ENCODE results near the gene ABHD10. TPM values are rescaled to one million over a fixed set of nuclear protein-coding genes. Genes with fewer than 3 reads are reported as not detected.
A peak's percentile ranks its signal among the peaks of the same experiment; 100 is the strongest.

The ABHD10 gene
- total RNA-seq, 1 donor from 2014 or later = 18.7 TPM

GRCh38 chr3:111967651-111968274 is 11.1 kb upstream of the ABHD10 start:
- Mint-ChIP-seq H3K27ac (ENCODE audit: unreplicated experiment) (peak overlapping the region; percentile 77), H3K9me3 (ENCODE audit: unreplicated experiment) (no peaks in the 10 kb centered on the region), H3K4me3 (ENCODE audit: unreplicated experiment) (peak overlapping the region; percentile 5), H3K27me3 (ENCODE audit: unreplicated experiment) (no peaks in the 10 kb centered on the region), H3K36me3 (ENCODE audit: low read depth, unreplicated experiment) (peaks cover 8% of the 10 kb centered on the region), H3K4me1 (ENCODE audit: unreplicated experiment) (peaks cover 22% of the 10 kb centered on the region)
- peak; percentile 94 for TF ChIP-seq CTCF (IDR thresholded peaks at IDR 0.05; ENCODE audit: unreplicated experiment)
- peak; percentile 86 for DNase-seq (ENCODE audit: low spot score)

GRCh38 chr3:111968319-111969054 is 10.3 kb upstream of the ABHD10 start:
- no peak for TF ChIP-seq CTCF (IDR thresholded peaks at IDR 0.05; ENCODE audit: unreplicated experiment)

GRCh38 chr3:111970376-111970775 is 8.4 kb upstream of the ABHD10 start:
- H3K4me3 Mint-ChIP-seq (ENCODE audit: unreplicated experiment) = no peak overlapping the region
- H3K9me3 Mint-ChIP-seq (ENCODE audit: unreplicated experiment) = no peaks in the 10 kb centered on the region
- DNase-seq (ENCODE audit: low spot score) = no peak
- peaks cover 8% of the 10 kb centered on the region for H3K36me3 Mint-ChIP-seq (ENCODE audit: low read depth, unreplicated experiment)
- no peak for TF ChIP-seq CTCF (IDR thresholded peaks at IDR 0.05; ENCODE audit: unreplicated experiment)
- H3K27ac Mint-ChIP-seq (ENCODE audit: unreplicated experiment) = no peak overlapping the region
- H3K4me1 Mint-ChIP-seq (ENCODE audit: unreplicated experiment) = peaks cover 22% of the 10 kb centered on the region
- H3K27me3 Mint-ChIP-seq (ENCODE audit: unreplicated experiment) = no peaks in the 10 kb centered on the region

More at GRCh38 chr3:111968319-111969054, 10.3 kb upstream of the ABHD10 start:
- Mint-ChIP-seq H3K27me3 (ENCODE audit: unreplicated experiment) (no peaks in the 10 kb centered on the region), H3K4me1 (ENCODE audit: unreplicated experiment) (peaks cover 22% of the 10 kb centered on the region), H3K27ac (ENCODE audit: unreplicated experiment) (no peak overlapping the region), H3K9me3 (ENCODE audit: unreplicated experiment) (no peaks in the 10 kb centered on the region), H3K4me3 (ENCODE audit: unreplicated experiment) (no peak overlapping the region), H3K36me3 (ENCODE audit: low read depth, unreplicated experiment) (peaks cover 8% of the 10 kb centered on the region)
- DNase-seq (ENCODE audit: low spot score) = no peak

- DNase-seq (ENCODE audit: low spot score) = no peak
- Mint-ChIP-seq H3K27ac (ENCODE audit: unreplicated experiment) (no peak overlapping the region), H3K36me3 (ENCODE audit: low read depth, unreplicated experiment) (peaks cover 8% of the 10 kb centered on the region), H3K27me3 (ENCODE audit: unreplicated experiment) (no peaks in the 10 kb centered on the region), H3K4me1 (ENCODE audit: unreplicated experiment) (peaks cover 11% of the 10 kb centered on the region), H3K4me3 (ENCODE audit: unreplicated experiment) (no peak overlapping the region), H3K9me3 (ENCODE audit: unreplicated experiment) (no peaks in the 10 kb centered on the region)
- TF ChIP-seq CTCF (IDR thresholded peaks at IDR 0.05; ENCODE audit: unreplicated experiment) = no peak
Measured at GRCh38 chr3:111971533-111972130, 7.2 kb upstream of the ABHD10 start.

- DNase-seq (ENCODE audit: low spot score) = no peak
- Mint-ChIP-seq H3K36me3 (ENCODE audit: low read depth, unreplicated experiment) (peaks cover 8% of the 10 kb centered on the region), H3K4me3 (ENCODE audit: unreplicated experiment) (no peak overlapping the region), H3K4me1 (ENCODE audit: unreplicated experiment) (no peaks in the 10 kb centered on the region), H3K27me3 (ENCODE audit: unreplicated experiment) (no peaks in the 10 kb centered on the region), H3K9me3 (ENCODE audit: unreplicated experiment) (no peaks in the 10 kb centered on the region), H3K27ac (ENCODE audit: unreplicated experiment) (no peak overlapping the region)
- TF ChIP-seq CTCF (IDR thresholded peaks at IDR 0.05; ENCODE audit: unreplicated experiment) = no peak
Measured at GRCh38 chr3:111972891-111973290, 5.9 kb upstream of the ABHD10 start.
